Fibroblast of lung (primary cell): Measurements from ENCODE around the gene MCM3AP. TPM values are rescaled to one million over a fixed set of nuclear protein-coding genes. Genes with fewer than 3 reads are reported as not detected.

ENCODE experiments used
- DNase-seq, 2 donors: peaks; one replicate each; pipeline versions ENCODE4 v3.0.0 to v3.0.0-alpha.2; 2010; ENCODE audit warnings: low read depth in 2 of 2
- H2AFZ ChIP-seq: 2 replicates; pipeline ENCODE4 v1.5.1; 2012; ENCODE audit warnings: low read length, control low read depth, inconsistent platforms
- H3K27ac ChIP-seq: 2 replicates; pipeline ENCODE4 v1.5.1; 2011; ENCODE audit warnings: low read length, control low read depth; ENCODE audit not compliant: insufficient read depth
- H3K27me3 ChIP-seq: 2 replicates; pipeline ENCODE4 v1.5.1; 2011; ENCODE audit warnings: mild to moderate bottlenecking, low read length; ENCODE audit not compliant: control insufficient read depth, insufficient read depth
- H3K36me3 ChIP-seq: 2 replicates; pipeline ENCODE4 v1.5.1; 2011; ENCODE audit warnings: low read length; ENCODE audit not compliant: control insufficient read depth, insufficient read depth
- H3K4me1 ChIP-seq: 2 replicates; pipeline ENCODE4 v1.5.1; 2011; ENCODE audit warnings: low read length; ENCODE audit not compliant: control insufficient read depth, insufficient read depth; ENCODE audit errors: extremely low read depth
- H3K4me2 ChIP-seq: 2 replicates; pipeline ENCODE4 v1.5.1; 2011; ENCODE audit warnings: low read length, control low read depth; ENCODE audit not compliant: insufficient read depth; ENCODE audit errors: extremely low read depth
- H3K4me3 ChIP-seq, 4 experiments: fragments of 200-600 bp in 1 of 4; sonication (generic) in 1 of 4; replicated peaks in 1 of 4; 2 replicates each; pipeline ENCODE4 v1.5.1; 2011 to 2016; ENCODE audit warnings: low read length in 4 of 4, low read depth in 3 of 4, mild to moderate bottlenecking in 3 of 4, control low read depth in 2 of 4, inconsistent platforms in 1 of 4, mixed read lengths in 1 of 4; ENCODE audit not compliant: insufficient read depth in 1 of 4; ENCODE audit errors: control extremely low read depth in 1 of 4
- H3K79me2 ChIP-seq: 2 replicates; pipeline ENCODE4 v1.5.1; 2012; ENCODE audit warnings: mild to moderate bottlenecking, low read length, inconsistent platforms; ENCODE audit not compliant: control insufficient read depth, insufficient read depth
- H3K9ac ChIP-seq: 2 replicates; pipeline ENCODE4 v1.5.1; 2011; ENCODE audit warnings: mild to moderate bottlenecking, low read length, control low read depth; ENCODE audit not compliant: insufficient read depth
- H3K9me3 ChIP-seq: 2 replicates; pipeline ENCODE4 v1.5.1; 2012; ENCODE audit warnings: low read depth, low read length; ENCODE audit not compliant: control insufficient read depth, insufficient read depth
- H4K20me1 ChIP-seq: 2 replicates; pipeline ENCODE4 v1.5.1; 2011; ENCODE audit warnings: low read length; ENCODE audit not compliant: control insufficient read depth, insufficient read depth; ENCODE audit errors: extremely low read depth
- CTCF ChIP-seq, 2 donors: IDR thresholded peaks in 1 of 2; conservative IDR thresholded peaks in 1 of 2; 1 replicate in 1 of 2; 2 replicates in 1 of 2; pipeline ENCODE4 v1.5.1; 2011 to 2012; ENCODE audit warnings: low read length in 2 of 2, control low read depth in 1 of 2, inconsistent platforms in 1 of 2, low read depth in 1 of 2, mild to moderate bottlenecking in 1 of 2
- EZH2 ChIP-seq: IDR thresholded peaks from 2 replicates; pipeline ENCODE4 v1.5.1; 2012; ENCODE audit warnings: low read length, control low read depth, mild to moderate bottlenecking; ENCODE audit errors: missing control alignments
- polyA plus RNA-seq, 2 donors: library from polyadenylated mRNA; depleted of rRNA in 1 of 2; stranded (reverse) in 1 of 2; unstranded in 1 of 2; fragments of >200 nt; gene quantifications; 2 replicates each; pipeline ENCODE4 v1.2.1, GENCODE V29; 2011 to 2012; ENCODE audit warnings: missing spikeins in 1 of 2
- total RNA-seq: library from RNA; depleted of rRNA; stranded (reverse); fragments of >200 nt; gene quantifications from 2 replicates; pipeline ENCODE4 v1.2.1, GENCODE V29; 2014

Gene MCM3AP
- total and polyA plus RNA-seq, 2 donors (not counting 1 experiment from before 2014, with no cell fraction given), result 40.4 to 64.6 TPM

GRCh38 chr21:46215436-46216131 is 69.8 kb downstream of the MCM3AP start:
- no peak for TF ChIP-seq CTCF (conservative IDR thresholded peaks at IDR 0.05 in 1 of 2, IDR thresholded peaks at IDR 0.05 in 1 of 2; ENCODE audit: low read depth in 1 of 2, low read length in 2 of 2)
- no peak for TF ChIP-seq EZH2
- Histone ChIP-seq H2AFZ (no peak overlapping the region), H3K4me3 (no peak overlapping the region), H4K20me1 (no peaks in the 10 kb centered on the region), H3K27me3 (no peaks in the 10 kb centered on the region), H3K4me1 (no peaks in the 10 kb centered on the region), H3K4me2 (no peak overlapping the region), H3K27ac (no peak overlapping the region), H3K36me3 (peaks cover 46% of the 10 kb centered on the region), H3K9me3 (no peaks in the 10 kb centered on the region), H3K9ac (no peak overlapping the region), H3K79me2 (peaks cover 24% of the 10 kb centered on the region)
- DNase-seq, result no peak

- Histone ChIP-seq H4K20me1 (no peaks in the 10 kb centered on the region), H3K9ac (no peak overlapping the region), H3K36me3 (peaks cover 43% of the 10 kb centered on the region), H3K4me2 (no peak overlapping the region), H3K27ac (no peak overlapping the region), H3K4me1 (no peaks in the 10 kb centered on the region), H3K79me2 (peaks cover 16% of the 10 kb centered on the region), H3K9me3 (no peaks in the 10 kb centered on the region), H2AFZ (no peak overlapping the region), H3K27me3 (no peaks in the 10 kb centered on the region), H3K4me3 (no peak overlapping the region)
- DNase-seq, result no peak
- no peak for TF ChIP-seq EZH2
- no peak for TF ChIP-seq CTCF (conservative IDR thresholded peaks at IDR 0.05 in 1 of 2, IDR thresholded peaks at IDR 0.05 in 1 of 2; ENCODE audit: low read depth in 1 of 2, low read length in 2 of 2)
Measured at GRCh38 chr21:46214478-46215340, 70.7 kb downstream of the MCM3AP start.

GRCh38 chr21:46213620-46214286 is 71.7 kb downstream of the MCM3AP start:
- no peak for DNase-seq
- H3K4me2 ChIP-seq, result no peak overlapping the region
- no peaks in the 10 kb centered on the region for H3K4me1 ChIP-seq
- no peak overlapping the region for H3K4me3 ChIP-seq
- H3K36me3 ChIP-seq, result peaks cover 41% of the 10 kb centered on the region
- peaks cover 7% of the 10 kb centered on the region for H3K79me2 ChIP-seq
- H2AFZ ChIP-seq, result no peak overlapping the region
- no peak for TF ChIP-seq CTCF (conservative IDR thresholded peaks at IDR 0.05 in 1 of 2, IDR thresholded peaks at IDR 0.05 in 1 of 2; ENCODE audit: low read depth in 1 of 2, low read length in 2 of 2)
- no peak for TF ChIP-seq EZH2
- H3K9ac ChIP-seq, result no peak overlapping the region
- no peaks in the 10 kb centered on the region for H3K9me3 ChIP-seq
- no peaks in the 10 kb centered on the region for H3K27me3 ChIP-seq
- no peak overlapping the region for H3K27ac ChIP-seq
- no peaks in the 10 kb centered on the region for H4K20me1 ChIP-seq
